Kidney (tissue), 14 donors: ENCODE data around the gene ZNF485. TPM values are rescaled to one million over a fixed set of nuclear protein-coding genes. Genes with fewer than 3 reads are reported as not detected.

Experiments
- DNase-seq, 5 donors: peaks; one replicate each; pipeline ENCODE4 v3.0.0-alpha.2; 2013 to 2020
- FAIRE-seq: peaks from 2 replicates; lab custom pipeline; 2012; peaks lifted over from hg19 to GRCh38; lab: Jason Lieb, UNC
- H3K27ac ChIP-seq, 2 donors: one replicate each; pipeline ENCODE4 v1.7.0; 2013; ENCODE audit warnings: low read depth in 2 of 2, low read length in 2 of 2, inconsistent platforms in 1 of 2
- H3K27me3 ChIP-seq: one replicate; pipeline ENCODE4 v1.7.1; 2013; ENCODE audit warnings: low read length, inconsistent platforms; ENCODE audit not compliant: control insufficient read depth, insufficient read depth
- H3K36me3 ChIP-seq, 3 donors: one replicate each; pipeline versions ENCODE4 v1.7.0 to v1.7.1; 2013; ENCODE audit warnings: low read length in 3 of 3, control low read depth in 1 of 3, inconsistent platforms in 1 of 3; ENCODE audit not compliant: insufficient read depth in 3 of 3, control insufficient read depth in 2 of 3
- H3K4me1 ChIP-seq, 3 donors: one replicate each; pipeline versions ENCODE4 v1.7.0 to v1.7.1; 2013; ENCODE audit warnings: low read length in 3 of 3, inconsistent platforms in 1 of 3, low read depth in 1 of 3; ENCODE audit not compliant: control insufficient read depth in 2 of 3, insufficient read depth in 2 of 3
- H3K4me3 ChIP-seq, 3 donors: one replicate each; pipeline versions ENCODE4 v1.7.0 to v1.8.1; 2013; ENCODE audit warnings: low read length in 3 of 3, control low read depth in 1 of 3, inconsistent platforms in 1 of 3
- H3K9ac ChIP-seq, 3 donors: one replicate each; pipeline versions ENCODE4 v1.7.0 to v1.7.1; 2013; ENCODE audit warnings: low read length in 3 of 3, control low read depth in 1 of 3, inconsistent platforms in 1 of 3
- H3K9me3 ChIP-seq, 3 donors: one replicate each; pipeline versions ENCODE4 v1.7.0 to v1.7.1; 2013; ENCODE audit warnings: low read length in 3 of 3, control low read depth in 1 of 3, inconsistent platforms in 1 of 3; ENCODE audit not compliant: control insufficient read depth in 2 of 3, insufficient read depth in 1 of 3
- CTCF ChIP-seq: IDR thresholded peaks from 3 replicates; pipeline ENCODE4 v1.5.1; 2012; ENCODE audit warnings: mild to moderate bottlenecking, moderate library complexity, borderline replicate concordance; ENCODE audit not compliant: insufficient read depth; ENCODE audit errors: extremely low read depth
- intact Hi-C: fragments of 100-400 bp; cut with DNase I; formaldehyde crosslinking; loops from one replicate; pipeline ENCODE4 v1.11.1; 2022
- polyA plus RNA-seq: library from polyadenylated mRNA; stranded (reverse); fragments of 350-450 nt; fragmentation: Illumina TruSeq; extraction: RNeasy Lipid Tissue Mini Kit (QIAGEN cat#74804); gene quantifications from one replicate; pipeline ENCODE4 v1.2.3, GENCODE V29; 2014; ENCODE audit warnings: low read depth, low replicate concordance; ENCODE audit not compliant: insufficient read depth
- total RNA-seq: library from RNA; stranded (reverse); fragmentation: NEBNext Ultra II Directional; extraction: Animal tissue kit (Norgen Biotek cat#: 25700); gene quantifications from one replicate; pipeline ENCODE4 v1.2.1, GENCODE V29; 2021
- donor health status: control.
- donor health status: control.
- donor health status: control.
- donor health status: control.
- donor health status: control.
- donor health status: DM: yes; HTN: yes; CAD: no.
- donor health status: Normal renal cell carcinoma (clear cell type).

The ZNF485 gene
- total and polyA plus RNA-seq, 2 donors from 2014 or later = 1.8 to 4.9 TPM

- Histone ChIP-seq H3K36me3 (peaks cover 14 to 26% (median 24%) of the 10 kb centered on the region in 3 donors), H3K4me1 (no peaks in the 10 kb centered on the region), H3K27me3 (no peaks in the 10 kb centered on the region), H3K27ac (peak within 1 kb of the TSS; percentile 37 to 59), H3K9me3 (peaks cover 10 to 30% (median 19%) of the 10 kb centered on the region in 3 donors), H3K9ac (peak within 1 kb of the TSS; percentile 43 to 81 (median 59)), H3K4me3 (peak within 1 kb of the TSS; percentile 65 to 88 (median 73))
- intact Hi-C loops = no loop called here
- FAIRE-seq = no peak
- peak; percentile 89 to 96 (median 92) for DNase-seq
- no peak for TF ChIP-seq CTCF
Measured at GRCh38 chr10:43648398-43649184, 42.4 kb downstream of the ZNF485 start, which contains the start of gene ZNF32. Gene ZNF32 (minus strand): TSS chr10:43648881. CDS start chr10:43646133, 2,748 bp downstream.

- Histone ChIP-seq H3K27ac (peak overlapping the region; percentile 37 to 59), H3K36me3 (peaks cover 11 to 20% (median 20%) of the 10 kb centered on the region in 3 donors), H3K4me3 (peak overlapping the region; percentile 65 to 88 (median 73)), H3K9ac (peak overlapping the region; percentile 43 to 67 (median 59)), H3K27me3 (no peaks in the 10 kb centered on the region), H3K9me3 (peaks cover 8 to 25% (median 14%) of the 10 kb centered on the region in 3 donors), H3K4me1 (no peaks in the 10 kb centered on the region)
- DNase-seq (no peak), FAIRE-seq (no peak)
- intact Hi-C loops = no loop called here
- TF ChIP-seq CTCF = no peak
Measured at GRCh38 chr10:43649185-43649523, 42.9 kb downstream of the ZNF485 start.

GRCh38 chr10:43653746-43654145, 47.5 kb downstream of the ZNF485 start:
- Histone ChIP-seq H3K36me3 (no peaks in the 10 kb centered on the region), H3K9me3 (no peaks in the 10 kb centered on the region), H3K27me3 (no peaks in the 10 kb centered on the region), H3K4me3 (no peak overlapping the region), H3K27ac (no peak overlapping the region), H3K4me1 (no peaks in the 10 kb centered on the region), H3K9ac (no peak overlapping the region)
- DNase-seq (no peak), FAIRE-seq (no peak)
- intact Hi-C loops = no loop called here
- TF ChIP-seq CTCF = no peak
